Renal cortical epithelial cell (primary cell): ENCODE measurements around the gene RAB25. TPM values are rescaled to one million over a fixed set of nuclear protein-coding genes. Genes with fewer than 3 reads are reported as not detected.

Experiments used
- DNase-seq: peaks from one replicate; pipeline ENCODE4 v3.0.0-alpha.2; 2011; ENCODE audit warnings: low read depth
- total RNA-seq: library from RNA; depleted of rRNA; stranded (reverse); fragments of >200 nt; gene quantifications from 2 replicates; pipeline ENCODE4 v1.2.3, GENCODE V29; 2014

Gene RAB25
- total RNA-seq, 1 donor from 2014 or later = 0.50 TPM

GRCh38 chr1:156079762-156080161, 18.8 kb downstream of the RAB25 start:
- DNase-seq = no peak

- DNase-seq = no peak
Observed at GRCh38 chr1:156080241-156080862, 19.4 kb downstream of the RAB25 start.

GRCh38 chr1:156080863-156081179, 19.9 kb downstream of the RAB25 start:
- DNase-seq = no peak

- DNase-seq = no peak
Observed at GRCh38 chr1:156081180-156081916, 20.4 kb downstream of the RAB25 start.

GRCh38 chr1:156081917-156082308, 21.0 kb downstream of the RAB25 start:
- no peak for DNase-seq

GRCh38 chr1:156082309-156083091, 21.5 kb downstream of the RAB25 start, which contains the start of gene MEX3A:
Gene MEX3A (minus strand): TSS chr1:156082465. CDS start chr1:156081998, 467 bp downstream.
- DNase-seq = peak; percentile 33

GRCh38 chr1:156083800-156084790, 23.1 kb downstream of the RAB25 start:
- peak; percentile 32 for DNase-seq

- peak; percentile 87 for DNase-seq
Observed at GRCh38 chr1:156086256-156086662, 25.3 kb downstream of the RAB25 start.

GRCh38 chr1:156089704-156090103, 28.7 kb downstream of the RAB25 start:
- DNase-seq = no peak

GRCh38 chr1:156090138-156090839, 29.3 kb downstream of the RAB25 start:
- DNase-seq = no peak

GRCh38 chr1:156090840-156091188, 29.9 kb downstream of the RAB25 start:
- DNase-seq = peak; percentile 59

GRCh38 chr1:156091610-156092009, 30.6 kb downstream of the RAB25 start:
- DNase-seq = no peak

- DNase-seq = no peak
Observed at GRCh38 chr1:156095906-156096508, 35.0 kb downstream of the RAB25 start.

GRCh38 chr1:156096640-156097391, 35.9 kb downstream of the RAB25 start:
- no peak for DNase-seq

- no peak for DNase-seq
Observed at GRCh38 chr1:156097499-156098178, 36.7 kb downstream of the RAB25 start.

- no peak for DNase-seq
Observed at GRCh38 chr1:156098784-156099183, 37.8 kb downstream of the RAB25 start.

- no peak for DNase-seq
Observed at GRCh38 chr1:156099282-156099681, 38.3 kb downstream of the RAB25 start.

GRCh38 chr1:156100205-156100995, 39.4 kb downstream of the RAB25 start:
- peak; percentile 71 for DNase-seq
